ENCODE measurements around the gene LIPI. TPM values are rescaled to one million over a fixed set of nuclear protein-coding genes. Genes with fewer than 3 reads are reported as not detected.

LIPI gene
- total RNA-seq, 3 donors from 2014 or later (not counting 1 experiment from before 2014, with no cell fraction given), result not detected

DNA sequence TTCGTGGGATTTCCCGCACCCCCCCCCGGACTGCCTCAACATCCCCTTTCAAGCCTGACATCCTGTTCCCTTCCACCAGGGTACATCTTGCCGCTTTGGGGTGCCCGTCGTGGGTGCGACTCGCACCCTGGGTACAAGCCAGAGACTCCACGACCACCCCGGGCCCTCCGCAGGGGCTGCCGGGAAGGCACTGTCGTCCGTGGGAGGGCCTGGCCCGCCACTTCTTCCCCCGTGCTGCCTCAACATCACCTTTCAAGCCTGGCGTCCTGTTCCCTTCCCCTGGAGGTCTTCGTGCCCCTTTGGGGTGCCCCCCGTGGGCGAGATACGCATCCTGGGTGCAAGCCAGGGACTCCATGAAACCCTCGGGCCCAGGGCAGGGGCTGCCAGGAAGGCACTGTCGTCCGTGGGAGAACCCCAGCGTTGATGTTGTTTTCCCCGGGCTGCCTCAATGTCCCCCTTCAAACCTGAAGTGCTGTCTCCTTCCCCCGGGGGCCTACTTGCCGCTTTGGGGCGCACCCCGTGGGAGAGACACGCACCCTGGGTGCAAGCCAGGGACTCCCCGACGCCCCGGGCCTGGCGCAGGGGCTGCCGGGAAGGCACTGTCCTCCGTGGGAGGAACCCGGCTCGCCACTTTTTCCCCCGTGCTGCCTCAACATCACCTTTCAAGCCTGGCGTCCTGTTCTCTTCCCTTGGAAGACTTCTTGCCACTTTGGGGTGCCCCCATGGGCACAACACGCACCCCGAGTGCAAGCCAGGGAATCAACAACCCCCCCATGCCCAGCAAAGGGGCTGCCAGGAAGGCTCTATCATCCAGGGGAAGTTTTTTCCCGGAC lies 138.6 kb downstream of the LIPI start:
- H3K9me3 ChIP-seq (ENCODE audit: control insufficient read depth, insufficient read depth, low read length), result peaks cover 54% of the 10 kb centered on the region
- no peak for ATAC-seq
- H3K27me3 Mint-ChIP-seq (ENCODE audit: low read depth in 2 of 2), result no peaks in the 10 kb centered on the region

DNA sequence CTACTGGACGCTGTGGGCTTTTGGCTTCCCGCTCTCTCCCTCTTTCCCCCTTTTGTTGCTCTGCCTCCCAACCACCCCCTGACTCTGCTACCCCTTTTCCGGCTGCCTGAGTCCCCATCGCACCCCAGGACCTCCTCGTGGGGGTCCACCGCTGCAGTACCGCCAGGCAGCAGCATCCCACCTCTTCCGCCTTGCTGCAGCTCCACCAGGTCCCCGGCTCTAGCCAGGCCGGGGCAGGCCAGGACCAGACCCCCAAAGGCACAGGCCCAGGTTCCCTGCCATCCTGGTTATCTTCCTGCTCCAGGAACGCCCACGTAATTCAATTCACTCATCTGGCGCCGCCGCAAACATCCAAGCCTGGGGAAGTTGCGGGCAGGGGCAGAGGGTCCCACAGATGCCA lies 139.8 kb downstream of the LIPI start:
- no peaks in the 10 kb centered on the region for H3K27me3 ChIP-seq (ENCODE audit: control insufficient read depth, insufficient read depth, low read length)
- Mint-ChIP-seq H3K9me3 (peaks cover 3% of the 10 kb centered on the region in 2 donors), H3K27me3 (ENCODE audit: low read depth in 2 of 2) (no peaks in the 10 kb centered on the region), H3K4me1 (no peaks in the 10 kb centered on the region), H3K36me3 (no peaks in the 10 kb centered on the region), H3K27ac (no peak overlapping the region), H3K4me3 (no peak overlapping the region)
- H3K27ac ChIP-seq (ENCODE audit: low read length), result no peak overlapping the region
- TF ChIP-seq, protein P1, sequence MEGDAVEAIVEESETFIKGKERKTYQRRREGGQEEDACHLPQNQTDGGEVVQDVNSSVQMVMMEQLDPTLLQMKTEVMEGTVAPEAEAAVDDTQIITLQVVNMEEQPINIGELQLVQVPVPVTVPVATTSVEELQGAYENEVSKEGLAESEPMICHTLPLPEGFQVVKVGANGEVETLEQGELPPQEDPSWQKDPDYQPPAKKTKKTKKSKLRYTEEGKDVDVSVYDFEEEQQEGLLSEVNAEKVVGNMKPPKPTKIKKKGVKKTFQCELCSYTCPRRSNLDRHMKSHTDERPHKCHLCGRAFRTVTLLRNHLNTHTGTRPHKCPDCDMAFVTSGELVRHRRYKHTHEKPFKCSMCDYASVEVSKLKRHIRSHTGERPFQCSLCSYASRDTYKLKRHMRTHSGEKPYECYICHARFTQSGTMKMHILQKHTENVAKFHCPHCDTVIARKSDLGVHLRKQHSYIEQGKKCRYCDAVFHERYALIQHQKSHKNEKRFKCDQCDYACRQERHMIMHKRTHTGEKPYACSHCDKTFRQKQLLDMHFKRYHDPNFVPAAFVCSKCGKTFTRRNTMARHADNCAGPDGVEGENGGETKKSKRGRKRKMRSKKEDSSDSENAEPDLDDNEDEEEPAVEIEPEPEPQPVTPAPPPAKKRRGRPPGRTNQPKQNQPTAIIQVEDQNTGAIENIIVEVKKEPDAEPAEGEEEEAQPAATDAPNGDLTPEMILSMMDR (IDR thresholded peaks at IDR 0.05), result no peak
- WGBS (ENCODE audit: insufficient coverage), result 98% methylated on average over 16 of the region's 16 CpGs
- intact Hi-C loops (cut with micrococcal nuclease), result no loop called here
- DNase-seq (no peak), ATAC-seq (no peak)
- no peaks in the 10 kb centered on the region for H3K4me1 ChIP-seq (ENCODE audit: control insufficient read depth, insufficient read depth, low read length)
- H3K4me3 ChIP-seq (ENCODE audit: low read length), result no peak overlapping the region
- H3K9me3 ChIP-seq (ENCODE audit: control insufficient read depth, insufficient read depth, low read length), result peaks cover 46% of the 10 kb centered on the region
- H3K36me3 ChIP-seq (ENCODE audit: control insufficient read depth, insufficient read depth, low read length), result no peaks in the 10 kb centered on the region

More for the DNA sequence above, 138.6 kb downstream of the LIPI start:
- TF ChIP-seq, protein P1 (IDR thresholded peaks at IDR 0.05), result no peak
- Mint-ChIP-seq H3K9me3 (peaks cover 8 to 9% of the 10 kb centered on the region in 2 donors), H3K27ac (no peak overlapping the region), H3K36me3 (peaks cover 8% of the 10 kb centered on the region), H3K4me1 (no peaks in the 10 kb centered on the region), H3K4me3 (no peak overlapping the region)
- H3K27ac ChIP-seq (ENCODE audit: low read length), result no peak overlapping the region
- intact Hi-C loops (cut with micrococcal nuclease), result no loop called here
- WGBS (ENCODE audit: insufficient coverage), result 97% methylated on average over 44 of the region's 44 CpGs
- no peaks in the 10 kb centered on the region for H3K27me3 ChIP-seq (ENCODE audit: control insufficient read depth, insufficient read depth, low read length)
- no peak overlapping the region for H3K4me3 ChIP-seq (ENCODE audit: low read length)
- H3K36me3 ChIP-seq (ENCODE audit: control insufficient read depth, insufficient read depth, low read length), result no peaks in the 10 kb centered on the region
- H3K4me1 ChIP-seq (ENCODE audit: control insufficient read depth, insufficient read depth, low read length), result no peaks in the 10 kb centered on the region
- DNase-seq, result no peak

DNA sequence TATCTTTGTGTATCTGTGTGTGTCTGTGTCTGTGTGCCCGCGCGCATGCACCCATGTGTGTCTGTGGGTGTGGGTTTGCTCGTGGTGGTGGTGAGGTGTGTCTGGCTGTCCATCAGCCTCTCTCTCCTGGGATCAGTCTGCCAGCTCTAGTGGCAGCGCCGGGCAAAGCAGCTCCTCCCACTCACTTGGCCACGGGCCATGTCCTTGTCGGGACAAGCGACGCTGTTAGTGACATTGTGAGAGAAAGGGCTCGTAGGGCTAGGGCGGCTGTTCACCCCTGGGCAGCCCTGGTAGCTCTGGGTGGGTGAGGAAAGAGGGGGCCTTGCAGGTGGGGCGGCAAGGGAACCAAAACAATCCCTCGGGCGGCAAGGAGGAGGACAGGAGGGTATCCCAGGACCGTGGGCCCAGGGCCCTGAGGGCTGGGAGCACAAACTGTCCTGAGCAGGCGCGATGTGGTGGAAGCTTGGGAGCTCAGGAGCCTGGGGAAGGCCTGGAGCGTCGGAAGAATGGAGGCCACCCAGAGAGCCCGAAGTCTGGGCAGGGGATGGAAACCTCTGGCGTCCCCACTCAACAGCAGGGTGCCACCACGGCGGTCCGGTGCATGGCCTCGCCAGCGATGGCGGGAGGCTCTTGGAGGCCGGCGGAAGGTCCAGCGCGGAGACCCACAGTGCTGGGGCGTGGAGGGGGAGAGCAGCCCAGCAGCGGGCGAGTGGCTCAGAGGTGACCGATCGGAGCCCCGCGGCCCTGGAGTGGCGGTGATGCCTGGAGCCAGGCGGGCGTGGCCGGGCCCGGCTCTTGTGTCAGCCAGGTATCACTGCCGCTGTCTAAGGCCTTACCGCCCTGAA lies 140.5 kb downstream of the LIPI start:
- Histone ChIP-seq H3K9me3 (ENCODE audit: control insufficient read depth, insufficient read depth, low read length) (peaks cover 40% of the 10 kb centered on the region), H3K4me1 (ENCODE audit: control insufficient read depth, insufficient read depth, low read length) (no peaks in the 10 kb centered on the region), H3K27ac (ENCODE audit: low read length) (no peak overlapping the region), H3K4me3 (ENCODE audit: low read length) (no peak overlapping the region), H3K27me3 (ENCODE audit: control insufficient read depth, insufficient read depth, low read length) (no peaks in the 10 kb centered on the region), H3K36me3 (ENCODE audit: control insufficient read depth, insufficient read depth, low read length) (no peaks in the 10 kb centered on the region)
- intact Hi-C loops (cut with micrococcal nuclease), result no loop called here
- Mint-ChIP-seq H3K4me3 (no peak overlapping the region), H3K4me1 (no peaks in the 10 kb centered on the region), H3K27me3 (ENCODE audit: low read depth in 2 of 2) (no peaks in the 10 kb centered on the region), H3K27ac (no peak overlapping the region), H3K36me3 (no peaks in the 10 kb centered on the region), H3K9me3 (peaks cover 3% of the 10 kb centered on the region in 2 donors)
- WGBS (ENCODE audit: insufficient coverage), result 96% methylated on average over 46 of the region's 46 CpGs
- TF ChIP-seq, protein P1 (IDR thresholded peaks at IDR 0.05), result no peak
- DNase-seq (no peak), ATAC-seq (peak in 1 of 3 donors; percentile 27)
